NCI-H1105 treated with DMSO at 0.1 percent for 48 hours (cell line): Measurements from ENCODE around the gene ARID5A.
"Not testable (repeated sequence)": the region's sequence is repeated elsewhere in the genome, so short reads cannot be mapped to it uniquely, and the experiment has no call there.

Experiments
- DNase-seq: peaks from one replicate; lab custom pipeline; 2025; lab: John Stamatoyannopoulos, UW

ARID5A gene

DNA sequence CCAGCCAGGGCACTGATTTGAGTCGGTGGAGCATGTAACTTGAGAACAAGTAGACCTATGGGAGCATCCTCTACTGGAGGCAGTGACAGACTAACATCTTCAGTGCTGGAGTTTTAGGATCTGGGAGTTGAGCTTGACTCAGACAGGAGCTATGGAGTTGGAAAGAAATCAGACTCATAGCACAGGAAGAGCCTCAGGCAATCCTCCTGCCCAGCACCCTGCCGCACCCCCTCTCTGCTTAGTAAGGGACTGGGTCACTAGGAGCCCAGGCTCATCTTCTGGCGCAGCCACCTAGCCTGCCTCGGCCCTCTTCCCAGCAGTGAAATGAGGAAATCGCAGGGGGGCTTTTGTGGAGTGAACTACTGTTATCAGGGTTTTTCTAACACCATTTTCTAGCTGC lies 3.6 kb downstream of the ARID5A start:
- no peak for DNase-seq

DNA sequence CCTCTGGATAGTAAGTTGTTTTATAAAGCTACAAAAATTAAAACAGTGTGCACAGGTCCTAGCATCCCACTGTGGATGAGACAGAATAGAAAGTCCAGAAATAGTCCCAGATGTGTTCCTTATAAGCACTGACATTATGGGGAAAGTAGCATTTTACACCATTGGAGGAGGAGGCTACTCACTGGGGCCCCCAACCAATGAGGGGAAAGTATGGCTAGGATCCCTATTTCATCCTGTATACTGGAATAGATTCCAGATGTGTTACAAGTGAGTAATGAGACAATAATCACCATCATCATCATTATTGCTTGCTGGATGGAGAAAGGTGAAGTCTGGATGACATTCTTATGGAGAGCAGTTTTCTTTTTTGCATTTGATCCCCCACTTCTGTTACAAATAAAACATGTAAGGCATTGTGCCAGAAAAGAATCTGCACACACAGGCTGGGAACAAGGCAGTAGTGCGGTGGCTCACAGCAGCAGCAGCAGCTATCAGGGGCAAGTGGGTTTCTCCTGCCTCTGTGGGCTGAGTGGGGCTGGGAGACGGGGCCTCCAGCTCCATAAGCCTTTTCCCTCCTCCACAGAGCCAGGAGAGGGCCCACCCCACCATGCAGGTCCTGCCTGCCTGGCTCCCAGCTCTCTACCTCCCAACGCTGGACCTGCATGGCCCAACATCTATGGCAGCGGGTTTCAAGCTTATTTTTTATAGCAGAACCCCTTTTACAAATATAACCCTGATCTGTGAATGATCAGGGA lies 5.0 kb downstream of the ARID5A start:
- DNase-seq = no peak

DNA sequence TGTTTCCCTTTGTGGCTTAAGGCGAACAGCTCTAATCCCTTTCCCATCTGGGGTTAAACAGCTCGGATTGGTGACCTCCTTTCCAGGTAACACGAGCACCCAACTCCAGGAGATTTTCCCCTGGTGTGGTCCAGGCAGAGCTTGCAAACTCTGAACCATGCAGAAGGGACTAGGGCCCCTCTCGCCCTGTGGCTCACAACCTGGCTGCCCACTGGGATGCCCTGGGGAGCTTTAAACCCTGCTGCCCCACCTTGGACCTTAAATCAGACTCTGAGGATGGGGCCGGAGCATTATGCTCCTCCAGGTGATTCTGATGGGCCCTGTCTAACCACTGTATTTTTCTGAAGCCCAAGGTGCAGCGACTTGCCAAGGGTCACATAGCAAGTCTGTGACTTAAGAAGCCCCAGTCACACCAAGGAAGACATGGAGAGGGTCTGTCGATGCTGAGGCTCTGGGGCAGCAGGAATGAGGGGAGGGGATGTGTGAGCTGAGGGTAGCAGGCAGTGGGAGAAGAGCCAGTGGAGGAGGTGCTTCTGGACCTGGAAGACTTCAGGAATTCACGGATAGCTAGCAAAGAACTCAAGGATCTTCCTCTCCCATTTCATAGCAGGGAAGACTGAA lies 5.9 kb downstream of the ARID5A start:
- no peak for DNase-seq

DNA sequence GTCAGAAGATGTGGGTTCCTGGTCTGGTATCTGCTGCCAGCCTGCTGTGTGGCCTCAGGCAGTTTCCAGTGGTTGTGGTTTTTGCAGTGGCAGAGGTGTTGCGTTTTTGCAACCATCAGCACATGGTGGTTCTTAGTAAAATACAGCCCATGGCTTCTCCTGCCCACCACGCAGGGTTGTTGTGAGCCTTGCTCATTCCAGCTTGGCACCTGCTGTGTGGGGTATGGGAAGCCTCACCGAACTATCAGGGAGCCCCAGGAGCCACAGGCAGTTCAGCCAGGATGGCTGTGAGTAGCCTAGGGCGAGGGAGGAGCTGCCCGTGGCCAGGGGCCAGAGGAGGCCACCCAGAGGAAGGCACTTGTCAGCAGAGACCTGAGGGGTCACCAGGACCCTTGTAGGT lies 9.8 kb downstream of the ARID5A start:
- no peak for DNase-seq

DNA sequence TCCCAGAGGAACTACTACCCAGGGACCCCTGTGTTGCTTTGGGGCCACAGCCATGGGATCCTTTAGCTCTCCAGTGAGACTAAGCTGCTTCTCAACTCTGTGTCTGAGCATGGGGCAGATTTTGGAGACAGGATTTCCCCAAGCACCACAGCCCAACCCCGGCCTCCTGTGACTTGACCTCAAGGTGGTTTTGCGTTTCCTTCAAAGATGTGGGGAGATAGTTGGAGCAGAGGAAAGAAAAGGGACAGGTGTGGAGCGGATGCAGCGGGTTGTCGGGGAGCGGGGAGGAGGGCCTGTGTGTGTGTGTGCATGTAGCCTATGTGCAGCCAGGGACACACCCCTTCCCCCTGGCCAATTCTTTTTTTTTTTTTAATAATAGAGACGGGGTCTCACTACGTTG lies 10.2 kb downstream of the ARID5A start:
- DNase-seq = no peak

DNA sequence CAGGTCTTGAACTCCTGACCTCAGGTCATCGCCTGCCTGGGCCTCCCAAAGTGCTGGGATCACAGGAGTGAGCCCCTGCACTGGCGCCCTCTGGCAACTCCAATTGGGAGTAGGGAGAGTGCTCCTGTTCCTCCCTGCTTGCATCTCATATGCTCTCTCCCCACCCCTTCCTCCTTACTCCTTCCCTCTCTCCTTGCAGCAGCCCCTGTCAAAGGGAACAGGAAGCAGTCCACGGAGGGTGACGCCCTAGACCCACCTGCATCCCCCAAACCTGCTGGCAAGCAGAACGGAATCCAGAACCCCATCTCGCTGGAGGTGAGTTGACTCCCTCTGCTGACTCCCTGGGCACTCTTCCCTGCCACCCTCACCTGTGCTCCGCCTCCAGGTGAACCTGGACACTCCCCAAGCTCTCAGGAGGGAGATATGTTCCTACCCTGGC lies 10.7 kb downstream of the ARID5A start:
- DNase-seq = no peak

DNA sequence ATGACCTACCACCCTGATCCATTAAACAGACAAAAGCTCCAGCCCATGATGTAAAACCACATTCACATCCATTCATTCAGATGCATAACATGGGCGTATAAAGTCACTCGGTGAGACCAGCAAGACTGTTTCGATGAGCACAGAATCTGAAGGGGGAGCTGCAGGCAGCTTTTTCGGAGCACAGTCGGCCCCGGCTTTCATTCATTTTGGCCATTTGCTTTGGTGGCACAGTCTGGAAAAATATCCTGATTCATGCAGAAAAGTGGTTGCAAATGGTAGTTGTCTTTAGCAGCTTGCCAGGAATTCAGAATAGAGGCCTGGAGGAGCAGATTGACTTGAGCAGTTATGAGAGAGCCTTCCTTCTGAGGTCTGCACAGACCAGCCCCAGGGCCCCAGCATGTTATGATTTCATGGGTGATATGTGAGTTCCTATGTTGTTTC lies 11.2 kb downstream of the ARID5A start:
- DNase-seq = no peak

DNA sequence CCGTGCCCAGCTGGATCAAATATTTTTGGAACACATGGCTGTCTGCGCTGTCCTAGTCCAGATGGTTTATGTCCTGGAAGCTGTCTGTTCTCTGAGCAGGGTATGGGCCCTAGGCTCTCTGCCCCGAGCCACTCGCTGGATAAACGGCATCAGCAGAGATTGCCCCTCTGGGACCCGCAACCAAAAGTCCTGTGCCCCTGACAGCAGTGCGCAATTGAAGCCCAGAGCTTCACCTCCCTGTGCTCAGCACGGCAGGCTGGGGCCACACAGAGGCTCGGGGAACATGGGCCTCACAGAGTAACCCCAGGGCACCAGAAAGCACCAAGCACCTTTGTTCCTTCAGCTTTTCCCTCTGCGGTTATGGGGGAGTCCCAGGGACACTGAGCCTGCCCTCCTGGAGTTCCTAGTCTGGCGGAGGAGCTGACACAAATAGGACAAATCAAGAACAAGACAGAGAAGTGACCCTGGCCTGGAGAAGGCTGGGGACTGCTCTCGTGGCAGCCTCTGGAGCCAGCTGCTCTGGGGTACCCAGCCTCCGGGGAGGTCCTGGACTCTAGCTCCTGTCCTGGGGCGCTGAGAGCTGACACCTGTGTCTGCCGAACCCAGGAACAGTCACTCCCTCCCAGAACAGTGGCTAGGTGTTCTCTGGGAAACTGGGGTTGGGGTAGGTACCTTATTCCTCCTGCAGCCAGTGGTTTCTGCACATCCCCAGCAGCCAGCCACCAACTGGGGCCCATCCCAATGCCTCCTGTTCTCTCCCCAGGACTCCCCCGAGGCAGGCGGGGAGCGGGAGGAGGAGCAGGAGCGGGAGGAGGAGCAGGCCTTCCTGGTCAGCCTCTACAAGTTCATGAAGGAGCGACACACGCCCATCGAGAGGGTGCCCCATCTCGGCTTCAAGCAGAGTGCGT lies 12.3 kb downstream of the ARID5A start:
- DNase-seq = no peak

DNA sequence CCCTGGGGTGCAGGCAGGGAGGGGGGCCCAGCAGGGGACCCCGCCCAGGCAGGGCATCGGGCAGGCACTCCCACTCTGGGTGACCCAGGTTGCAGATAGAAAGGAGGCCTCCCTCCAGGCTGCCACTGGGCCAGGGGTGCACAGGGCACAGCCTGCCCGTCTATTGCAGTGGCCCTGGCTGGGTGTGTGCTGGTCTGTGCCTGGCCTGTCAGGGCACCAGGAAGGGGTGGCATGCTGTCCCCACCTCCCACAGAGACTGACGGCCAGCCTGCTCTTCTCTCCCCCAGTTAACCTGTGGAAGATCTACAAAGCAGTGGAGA lies 12.9 kb downstream of the ARID5A start:
- no peak for DNase-seq

DNA sequence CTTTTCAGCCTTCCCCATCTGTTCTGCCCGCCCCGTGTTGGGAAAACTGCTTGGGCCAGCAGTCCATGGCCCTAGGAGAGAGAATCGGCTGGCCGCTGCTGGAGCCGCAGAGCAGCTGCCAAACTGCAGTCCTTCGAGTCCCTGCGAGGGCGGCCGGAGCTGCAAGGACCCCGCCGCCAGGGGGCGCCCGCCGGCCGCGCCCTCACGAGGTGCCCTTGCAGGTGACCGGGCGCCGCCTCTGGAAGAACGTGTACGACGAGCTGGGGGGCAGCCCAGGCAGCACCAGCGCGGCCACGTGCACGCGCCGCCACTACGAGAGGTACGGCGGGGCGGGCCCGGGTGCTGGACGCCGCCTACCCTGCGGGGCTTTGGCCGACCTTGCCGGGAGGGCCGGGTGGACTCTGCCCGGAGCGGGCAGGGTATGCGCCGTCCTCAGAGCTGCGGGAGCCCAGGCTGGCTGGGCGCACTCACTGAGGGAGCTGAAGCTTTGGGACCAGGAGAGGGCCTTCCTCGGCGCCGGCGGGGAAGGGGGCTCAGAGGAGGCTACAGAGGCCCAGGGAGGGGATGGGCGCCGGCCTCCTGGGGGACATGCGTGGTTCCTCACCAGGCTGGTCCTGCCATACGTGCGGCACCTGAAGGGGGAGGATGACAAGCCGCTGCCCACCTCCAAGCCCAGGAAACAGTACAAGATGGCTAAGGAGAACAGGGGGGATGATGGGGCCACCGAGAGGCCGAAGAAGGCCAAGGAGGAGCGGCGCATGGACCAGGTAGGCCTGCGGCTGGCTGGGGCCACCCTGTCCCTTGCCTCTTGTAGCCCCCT lies 13.6 kb downstream of the ARID5A start:
- no peak for DNase-seq

DNA sequence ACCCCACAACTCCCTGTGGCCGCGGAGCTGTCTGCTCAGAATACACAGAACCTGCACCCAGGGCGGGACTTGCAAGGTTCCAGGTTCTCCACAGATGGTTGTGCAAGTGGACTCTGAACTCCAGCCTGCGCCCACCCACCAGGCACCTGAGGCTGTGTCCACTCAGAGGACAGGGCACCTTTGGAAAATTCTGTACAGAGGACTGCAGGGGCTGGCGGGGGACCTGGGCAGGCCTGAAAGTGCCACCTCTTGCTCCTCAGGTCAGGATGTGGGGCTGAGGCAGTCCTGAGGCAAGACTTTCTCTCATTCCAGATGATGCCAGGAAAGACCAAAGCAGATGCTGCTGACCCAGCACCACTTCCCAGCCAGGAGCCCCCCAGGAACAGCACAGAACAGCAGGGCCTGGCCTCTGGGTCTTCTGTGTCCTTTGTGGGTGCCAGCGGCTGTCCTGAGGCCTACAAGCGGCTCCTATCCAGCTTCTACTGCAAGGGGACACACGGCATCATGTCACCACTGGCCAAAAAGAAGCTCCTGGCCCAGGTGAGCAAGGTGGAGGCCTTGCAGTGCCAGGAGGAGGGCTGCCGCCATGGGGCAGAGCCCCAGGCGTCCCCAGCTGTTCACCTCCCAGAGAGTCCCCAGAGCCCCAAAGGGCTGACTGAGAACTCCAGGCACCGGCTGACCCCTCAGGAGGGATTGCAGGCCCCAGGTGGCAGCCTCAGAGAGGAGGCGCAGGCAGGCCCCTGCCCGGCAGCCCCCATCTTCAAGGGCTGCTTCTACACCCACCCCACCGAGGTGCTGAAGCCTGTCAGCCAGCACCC lies 14.4 kb downstream of the ARID5A start:
- no peak for DNase-seq

DNA sequence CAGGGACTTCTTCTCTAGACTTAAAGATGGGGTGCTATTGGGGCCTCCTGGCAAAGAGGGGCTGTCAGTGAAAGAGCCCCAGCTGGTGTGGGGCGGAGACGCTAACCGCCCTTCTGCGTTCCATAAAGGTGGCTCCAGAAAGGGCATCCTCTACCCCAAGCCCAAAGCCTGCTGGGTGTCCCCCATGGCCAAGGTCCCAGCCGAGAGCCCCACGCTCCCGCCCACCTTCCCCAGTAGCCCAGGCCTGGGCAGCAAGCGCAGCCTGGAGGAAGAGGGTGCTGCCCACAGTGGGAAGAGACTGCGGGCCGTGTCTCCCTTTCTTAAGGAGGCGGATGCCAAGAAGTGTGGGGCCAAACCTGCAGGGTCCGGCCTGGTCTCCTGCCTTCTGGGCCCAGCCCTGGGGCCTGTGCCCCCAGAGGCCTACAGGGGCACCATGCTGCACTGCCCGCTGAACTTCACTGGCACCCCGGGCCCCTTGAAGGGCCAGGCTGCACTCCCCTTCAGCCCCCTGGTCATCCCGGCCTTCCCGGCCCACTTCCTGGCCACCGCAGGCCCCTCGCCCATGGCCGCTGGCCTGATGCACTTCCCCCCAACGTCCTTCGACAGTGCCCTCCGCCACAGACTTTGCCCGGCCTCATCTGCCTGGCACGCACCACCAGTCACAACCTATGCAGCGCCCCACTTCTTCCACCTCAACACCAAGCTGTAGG lies 15.2 kb downstream of the ARID5A start:
- DNase-seq = no peak

DNA sequence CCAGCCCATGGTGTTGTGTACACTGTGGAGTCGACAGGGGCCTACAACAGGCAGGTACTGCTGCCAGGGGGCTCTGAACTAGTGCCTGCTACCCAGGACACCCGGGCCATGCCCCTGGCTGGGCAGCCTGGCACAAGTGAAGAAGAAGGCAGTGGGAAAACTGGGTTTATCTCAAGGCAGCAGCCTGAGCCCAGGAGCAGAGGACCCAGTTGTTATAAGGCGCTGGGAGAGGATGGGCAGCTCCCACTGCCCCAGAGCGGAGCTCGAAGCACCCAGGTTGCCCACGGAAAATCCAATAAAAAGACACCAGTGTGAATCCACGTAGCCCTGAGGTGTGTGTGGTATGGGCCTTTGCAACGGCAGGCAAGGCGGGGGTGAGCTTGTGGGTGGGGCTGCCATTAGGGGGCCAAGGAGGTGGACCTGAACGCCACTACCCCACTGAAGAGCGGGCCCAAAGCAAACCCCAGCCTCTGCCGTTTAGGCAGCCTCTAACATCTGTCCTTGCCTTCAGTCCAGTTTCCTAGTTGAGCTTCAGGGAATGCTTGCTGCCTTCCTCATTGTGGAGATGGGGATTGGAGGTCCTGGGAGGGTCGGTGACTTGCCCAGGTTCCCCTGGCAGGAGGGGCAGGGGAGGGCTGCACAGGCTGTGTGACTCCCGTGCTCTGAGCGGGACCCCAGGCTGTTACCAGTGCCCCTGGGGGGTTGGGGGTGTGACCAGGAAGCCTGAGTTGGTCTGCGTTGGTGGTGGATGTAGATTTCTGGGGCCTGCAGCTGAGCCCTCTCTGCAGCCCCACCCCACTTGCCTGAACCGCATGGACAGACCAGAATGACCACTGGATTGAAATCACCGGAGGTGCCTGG lies 16.0 kb downstream of the ARID5A start:
- DNase-seq = no peak

DNA sequence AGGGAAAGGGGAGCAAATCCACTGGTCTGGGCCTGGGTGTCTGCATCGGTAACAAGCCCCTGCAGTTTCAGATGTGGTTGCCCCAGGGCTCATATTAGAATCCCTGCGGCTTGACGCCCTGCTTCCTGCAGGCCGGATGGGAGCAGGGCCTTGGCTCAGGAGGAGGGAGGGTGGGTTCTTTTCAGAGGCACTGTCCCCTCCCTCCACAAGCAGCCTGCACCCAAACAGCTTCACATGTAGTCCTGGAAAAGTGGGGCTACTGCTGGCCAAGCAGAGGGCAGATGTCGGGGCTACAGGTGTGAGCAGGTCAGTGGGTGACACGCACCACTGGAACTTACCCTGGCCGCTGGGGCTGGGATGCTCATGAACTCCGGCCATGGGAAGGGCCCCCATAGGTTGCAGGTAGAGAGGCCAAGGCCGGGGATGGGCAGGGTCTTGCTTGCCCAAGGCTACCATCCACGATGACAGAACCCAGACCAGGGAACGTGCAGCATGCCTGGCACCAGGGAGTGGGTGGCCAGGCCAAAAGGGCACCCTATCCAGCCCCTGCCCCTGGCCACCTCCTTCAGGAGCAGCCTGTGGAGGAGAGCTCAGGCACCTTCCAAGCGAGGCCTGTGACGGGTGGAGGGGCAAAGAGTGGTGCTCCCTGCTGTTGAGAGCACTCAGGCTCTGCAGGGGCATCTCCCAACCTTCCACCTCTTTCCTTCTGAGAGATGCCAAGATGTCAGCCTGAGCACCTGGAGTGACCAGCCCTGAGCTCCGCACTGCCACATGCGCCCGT lies 16.8 kb downstream of the ARID5A start:
- DNase-seq = no peak

DNA sequence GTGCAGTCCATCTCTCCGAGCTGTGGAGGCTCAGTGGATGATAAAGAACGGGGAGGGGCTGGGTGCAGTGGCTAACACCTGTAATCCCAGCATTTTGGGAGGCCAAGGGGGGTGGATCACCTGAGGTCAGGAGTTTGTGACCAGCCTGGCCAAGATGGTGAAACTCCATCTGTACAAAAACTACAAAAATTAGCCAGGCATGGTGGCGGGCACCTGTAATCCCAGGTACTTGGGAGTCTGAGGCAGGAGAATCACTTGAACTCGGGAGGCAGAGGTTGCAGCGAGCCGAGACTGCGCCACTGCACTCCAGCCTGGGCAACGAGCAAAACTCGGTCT lies 17.4 kb downstream of the ARID5A start:
- not testable (repeated sequence) for DNase-seq

DNA sequence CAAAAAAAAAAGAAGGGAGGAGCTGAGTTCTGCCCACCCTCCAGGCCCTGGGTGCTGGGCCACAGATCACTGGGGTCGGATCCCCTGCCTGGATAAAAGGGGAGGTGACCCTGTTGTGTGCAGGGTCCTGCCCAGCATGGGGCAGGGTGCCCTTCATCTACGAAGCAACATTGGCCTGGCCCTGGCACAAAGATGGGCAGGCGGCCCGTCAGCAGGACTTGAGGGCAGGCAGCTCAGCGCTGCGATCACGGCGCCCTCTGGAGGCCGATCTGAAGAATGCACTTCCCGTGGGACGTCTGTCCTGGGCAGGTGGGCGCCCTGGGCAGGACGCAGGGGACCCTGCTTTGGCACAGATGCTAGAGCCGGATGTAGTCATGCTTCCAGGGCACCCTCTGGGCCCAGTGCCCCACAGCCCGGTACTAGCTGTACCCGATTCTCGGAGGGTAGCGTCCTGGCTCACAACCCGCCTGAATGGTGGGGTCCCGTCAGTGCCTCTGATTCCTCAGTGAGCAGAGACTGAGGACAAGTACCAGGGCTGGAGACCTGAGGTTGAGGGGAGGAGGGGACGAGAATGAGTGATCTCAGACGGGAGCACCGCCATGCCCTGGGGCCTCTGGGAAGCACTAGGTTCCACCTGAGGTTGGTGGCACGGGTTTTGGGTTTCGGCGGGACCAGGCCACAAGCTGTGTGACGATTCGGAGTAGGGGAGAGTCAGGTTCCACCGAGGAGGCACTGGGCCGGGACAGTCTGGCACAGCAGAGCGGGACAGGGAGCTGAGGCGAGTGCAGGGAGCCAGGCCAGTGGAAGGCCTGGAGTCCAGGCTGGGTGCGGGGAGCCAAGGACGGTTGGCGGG lies 18.0 kb downstream of the ARID5A start:
- DNase-seq = peak; percentile 36

DNA sequence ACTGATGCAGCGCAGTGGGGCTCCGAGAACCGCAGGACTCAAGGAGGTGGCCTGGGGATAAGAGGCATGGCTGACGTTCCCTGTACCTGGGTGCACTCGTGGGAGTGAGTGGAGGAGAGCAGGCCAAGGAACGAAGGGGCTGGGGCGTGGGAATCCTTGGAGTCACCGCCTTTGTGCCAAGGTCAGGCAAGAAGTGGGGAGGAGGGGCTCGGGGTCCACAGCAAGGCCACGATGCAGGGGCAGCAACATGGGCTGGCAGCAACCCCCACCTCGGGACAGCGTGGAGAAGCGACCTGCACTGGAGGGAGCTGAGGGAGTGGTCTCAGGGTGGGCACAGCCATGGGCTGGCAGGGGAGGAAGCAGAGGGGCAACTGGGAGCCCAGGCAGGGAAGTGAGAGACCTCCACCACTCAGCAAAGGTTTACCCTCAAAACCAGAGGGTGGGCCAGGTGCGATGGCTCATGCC lies 18.6 kb downstream of the ARID5A start:
- no peak for DNase-seq
